ENCODE measurements around the gene MYEOV. TPM values are rescaled to one million over a fixed set of nuclear protein-coding genes. Genes with fewer than 3 reads are reported as not detected.

Gene MYEOV
- total RNA-seq, 1 experiment from 2014 or later, result 4.3 TPM

- H3K4me3 ChIP-seq (ENCODE audit: insufficient read depth, low read depth, low read length), result no peak overlapping the region
Measured at GRCh38 chr11:69287968-69288882, 5.7 kb upstream of the MYEOV start.

GRCh38 chr11:69288883-69289242 lies 5.1 kb upstream of the MYEOV start:
- no peak overlapping the region for H3K4me3 ChIP-seq (ENCODE audit: insufficient read depth, low read depth, low read length)
- no peaks in the 10 kb centered on the region for H3K36me3 ChIP-seq (replicated peaks; ENCODE audit: control insufficient read depth, insufficient read depth, low read length)
- H3K27me3 ChIP-seq (ENCODE audit: control insufficient read depth, insufficient read depth, low read length), result no peaks in the 10 kb centered on the region
- no peak for DNase-seq

More at GRCh38 chr11:69287968-69288882, 5.7 kb upstream of the MYEOV start:
- Histone ChIP-seq H3K27me3 (ENCODE audit: control insufficient read depth, insufficient read depth, low read length) (no peaks in the 10 kb centered on the region), H3K36me3 (replicated peaks; ENCODE audit: control insufficient read depth, insufficient read depth, low read length) (no peaks in the 10 kb centered on the region)
- DNase-seq, result no peak

- no peaks in the 10 kb centered on the region for H3K27me3 ChIP-seq (ENCODE audit: control insufficient read depth, insufficient read depth, low read length)
- no peaks in the 10 kb centered on the region for H3K36me3 ChIP-seq (replicated peaks; ENCODE audit: control insufficient read depth, insufficient read depth, low read length)
- H3K4me3 ChIP-seq (ENCODE audit: insufficient read depth, low read depth, low read length), result no peak overlapping the region
- no peak for DNase-seq
Measured at GRCh38 chr11:69290806-69291205, 3.1 kb upstream of the MYEOV start.

GRCh38 chr11:69291459-69292110 lies 2.4 kb upstream of the MYEOV start:
- H3K36me3 ChIP-seq (replicated peaks; ENCODE audit: control insufficient read depth, insufficient read depth, low read length), result no peaks in the 10 kb centered on the region
- no peak for DNase-seq
- no peaks in the 10 kb centered on the region for H3K27me3 ChIP-seq (ENCODE audit: control insufficient read depth, insufficient read depth, low read length)
- H3K4me3 ChIP-seq (ENCODE audit: insufficient read depth, low read depth, low read length), result no peak overlapping the region

GRCh38 chr11:69292221-69292648 lies 1.7 kb upstream of the MYEOV start:
- DNase-seq, result peak; percentile 89
- Histone ChIP-seq H3K4me3 (ENCODE audit: insufficient read depth, low read depth, low read length) (no peak overlapping the region), H3K27me3 (ENCODE audit: control insufficient read depth, insufficient read depth, low read length) (no peaks in the 10 kb centered on the region), H3K36me3 (replicated peaks; ENCODE audit: control insufficient read depth, insufficient read depth, low read length) (no peaks in the 10 kb centered on the region)

- H3K27me3 ChIP-seq (ENCODE audit: control insufficient read depth, insufficient read depth, low read length), result no peaks in the 10 kb centered on the region
- H3K36me3 ChIP-seq (replicated peaks; ENCODE audit: control insufficient read depth, insufficient read depth, low read length), result no peaks in the 10 kb centered on the region
- DNase-seq, result no peak
- H3K4me3 ChIP-seq (ENCODE audit: insufficient read depth, low read depth, low read length), result no peak overlapping the region
Measured at GRCh38 chr11:69293087-69293486, 868 bp upstream of the MYEOV start.

- Histone ChIP-seq H3K4me3 (ENCODE audit: insufficient read depth, low read depth, low read length) (no peak overlapping the region), H3K27me3 (ENCODE audit: control insufficient read depth, insufficient read depth, low read length) (no peaks in the 10 kb centered on the region)
- DNase-seq, result no peak
Measured at GRCh38 chr11:69294571-69295078, 670 bp downstream of the MYEOV start.

GRCh38 chr11:69295079-69295994 lies 1.4 kb downstream of the MYEOV start:
- DNase-seq, result no peak
- Histone ChIP-seq H3K27me3 (ENCODE audit: control insufficient read depth, insufficient read depth, low read length) (no peaks in the 10 kb centered on the region), H3K36me3 (replicated peaks; ENCODE audit: control insufficient read depth, insufficient read depth, low read length) (no peaks in the 10 kb centered on the region), H3K4me3 (ENCODE audit: insufficient read depth, low read depth, low read length) (no peak overlapping the region)

More at GRCh38 chr11:69294571-69295078, 670 bp downstream of the MYEOV start:
- H3K36me3 ChIP-seq (replicated peaks; ENCODE audit: control insufficient read depth, insufficient read depth, low read length), result no peaks in the 10 kb centered on the region

GRCh38 chr11:69295995-69296889 lies 2.3 kb downstream of the MYEOV start:
- Histone ChIP-seq H3K36me3 (replicated peaks; ENCODE audit: control insufficient read depth, insufficient read depth, low read length) (no peaks in the 10 kb centered on the region), H3K4me3 (ENCODE audit: insufficient read depth, low read depth, low read length) (no peak overlapping the region), H3K27me3 (ENCODE audit: control insufficient read depth, insufficient read depth, low read length) (no peaks in the 10 kb centered on the region)
- no peak for DNase-seq

- Histone ChIP-seq H3K36me3 (replicated peaks; ENCODE audit: control insufficient read depth, insufficient read depth, low read length) (no peaks in the 10 kb centered on the region), H3K4me3 (ENCODE audit: insufficient read depth, low read depth, low read length) (no peak overlapping the region), H3K27me3 (ENCODE audit: control insufficient read depth, insufficient read depth, low read length) (no peaks in the 10 kb centered on the region)
- DNase-seq, result peak; percentile 53
Measured at GRCh38 chr11:69296890-69297786, 3.2 kb downstream of the MYEOV start.

- Histone ChIP-seq H3K36me3 (replicated peaks; ENCODE audit: control insufficient read depth, insufficient read depth, low read length) (no peaks in the 10 kb centered on the region), H3K4me3 (ENCODE audit: insufficient read depth, low read depth, low read length) (no peak overlapping the region), H3K27me3 (ENCODE audit: control insufficient read depth, insufficient read depth, low read length) (no peaks in the 10 kb centered on the region)
- DNase-seq, result no peak
Measured at GRCh38 chr11:69297787-69298266, 3.9 kb downstream of the MYEOV start.

GRCh38 chr11:69298267-69299022 lies 4.5 kb downstream of the MYEOV start:
- Histone ChIP-seq H3K36me3 (replicated peaks; ENCODE audit: control insufficient read depth, insufficient read depth, low read length) (no peaks in the 10 kb centered on the region), H3K4me3 (ENCODE audit: insufficient read depth, low read depth, low read length) (no peak overlapping the region), H3K27me3 (ENCODE audit: control insufficient read depth, insufficient read depth, low read length) (no peaks in the 10 kb centered on the region)
- peak; percentile 59 for DNase-seq
